ENCODE results near the gene MAPRE2. TPM values are rescaled to one million over a fixed set of nuclear protein-coding genes. Genes with fewer than 3 reads are reported as not detected.

MAPRE2 gene
- total and polyA plus RNA-seq, 2 of the 13 experiments (the other 11 are each of a cell fraction or from before 2014, with no cell fraction given): 34.5 to 67.9 TPM

DNA sequence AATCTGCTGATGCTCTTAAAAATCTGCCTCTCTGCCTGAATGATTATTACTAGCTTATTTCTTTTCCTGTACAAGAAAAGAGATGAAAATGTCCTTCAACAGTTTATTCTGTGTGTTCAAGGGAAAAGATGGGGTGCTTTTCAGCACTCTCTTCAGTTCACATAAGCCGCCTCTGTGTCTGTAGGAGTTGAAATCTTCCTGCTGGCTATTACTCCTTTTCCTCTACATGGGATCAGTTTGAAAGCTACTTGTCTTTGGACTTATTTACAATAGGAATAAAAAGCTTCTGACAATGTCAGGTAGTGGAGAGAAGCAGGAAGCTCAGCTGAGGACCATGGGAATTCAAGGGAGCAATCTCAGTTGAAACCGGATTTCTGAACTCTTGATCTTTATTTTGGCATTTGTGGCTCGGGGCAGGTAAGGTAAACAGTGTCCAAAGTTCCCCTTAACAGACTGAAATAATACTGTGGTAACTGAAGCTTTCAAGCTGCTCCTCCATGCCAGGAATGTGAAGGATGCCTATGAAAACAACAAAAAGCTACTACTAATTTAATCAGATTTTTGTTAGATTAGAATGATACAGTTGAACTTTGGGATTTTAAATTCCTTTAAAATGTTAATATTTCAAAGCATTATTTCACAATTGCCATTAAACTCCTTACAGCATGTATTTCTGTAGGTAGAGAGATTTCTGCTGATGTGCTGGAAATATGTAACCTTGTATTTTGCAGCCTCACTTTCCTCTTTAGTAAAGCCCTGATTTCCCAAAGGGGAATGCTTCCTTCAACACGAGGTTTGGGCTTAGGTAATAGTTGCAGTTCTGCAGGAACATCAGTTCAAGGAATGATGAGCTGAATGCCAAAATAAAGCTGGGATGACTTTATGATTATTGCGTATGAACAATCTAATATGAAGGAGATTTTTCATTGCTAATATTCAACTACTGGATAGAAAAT lies 43.6 kb downstream of the MAPRE2 start (continued):
- TF ChIP-seq, protein P1, sequence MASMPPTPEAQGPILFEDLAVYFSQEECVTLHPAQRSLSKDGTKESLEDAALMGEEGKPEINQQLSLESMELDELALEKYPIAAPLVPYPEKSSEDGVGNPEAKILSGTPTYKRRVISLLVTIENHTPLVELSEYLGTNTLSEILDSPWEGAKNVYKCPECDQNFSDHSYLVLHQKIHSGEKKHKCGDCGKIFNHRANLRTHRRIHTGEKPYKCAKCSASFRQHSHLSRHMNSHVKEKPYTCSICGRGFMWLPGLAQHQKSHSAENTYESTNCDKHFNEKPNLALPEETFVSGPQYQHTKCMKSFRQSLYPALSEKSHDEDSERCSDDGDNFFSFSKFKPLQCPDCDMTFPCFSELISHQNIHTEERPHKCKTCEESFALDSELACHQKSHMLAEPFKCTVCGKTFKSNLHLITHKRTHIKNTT (CRISPR knock-in tag; IDR thresholded peaks at IDR 0.05): no peak
- TF ChIP-seq CCAR2 (optimal IDR thresholded peaks at IDR 0.05; ENCODE audit: low read depth, low read length) (no peak), SP5 (CRISPR knock-in tag; IDR thresholded peaks at IDR 0.05; ENCODE audit: borderline replicate concordance, low read depth) (no peak), MYNN (CRISPR knock-in tag; IDR thresholded peaks at IDR 0.05; ENCODE audit: low read depth) (no peak), ZNF264 (CRISPR knock-in tag; IDR thresholded peaks at IDR 0.05) (peak; percentile 69; the same call in 1 of the 2 replicates), ZNF747 (CRISPR knock-in tag; IDR thresholded peaks at IDR 0.05; ENCODE audit: borderline replicate concordance) (no peak), ISX (CRISPR knock-in tag; conservative IDR thresholded peaks at IDR 0.05) (no peak), ZNF317 (CRISPR knock-in tag; IDR thresholded peaks at IDR 0.05) (no peak), ATAD3A (CRISPR knock-in tag; IDR thresholded peaks at IDR 0.05) (no peak), PREB (CRISPR knock-in tag; IDR thresholded peaks at IDR 0.05) (no peak), ZNF468 (CRISPR knock-in tag; IDR thresholded peaks at IDR 0.05) (no peak), KDM4B (CRISPR knock-in tag; IDR thresholded peaks at IDR 0.05) (no peak), PAX8 (CRISPR knock-in tag; IDR thresholded peaks at IDR 0.05; ENCODE audit: borderline replicate concordance) (no peak), ZNF549 (CRISPR knock-in tag; IDR thresholded peaks at IDR 0.05) (no peak)
- TF ChIP-seq, protein P2, sequence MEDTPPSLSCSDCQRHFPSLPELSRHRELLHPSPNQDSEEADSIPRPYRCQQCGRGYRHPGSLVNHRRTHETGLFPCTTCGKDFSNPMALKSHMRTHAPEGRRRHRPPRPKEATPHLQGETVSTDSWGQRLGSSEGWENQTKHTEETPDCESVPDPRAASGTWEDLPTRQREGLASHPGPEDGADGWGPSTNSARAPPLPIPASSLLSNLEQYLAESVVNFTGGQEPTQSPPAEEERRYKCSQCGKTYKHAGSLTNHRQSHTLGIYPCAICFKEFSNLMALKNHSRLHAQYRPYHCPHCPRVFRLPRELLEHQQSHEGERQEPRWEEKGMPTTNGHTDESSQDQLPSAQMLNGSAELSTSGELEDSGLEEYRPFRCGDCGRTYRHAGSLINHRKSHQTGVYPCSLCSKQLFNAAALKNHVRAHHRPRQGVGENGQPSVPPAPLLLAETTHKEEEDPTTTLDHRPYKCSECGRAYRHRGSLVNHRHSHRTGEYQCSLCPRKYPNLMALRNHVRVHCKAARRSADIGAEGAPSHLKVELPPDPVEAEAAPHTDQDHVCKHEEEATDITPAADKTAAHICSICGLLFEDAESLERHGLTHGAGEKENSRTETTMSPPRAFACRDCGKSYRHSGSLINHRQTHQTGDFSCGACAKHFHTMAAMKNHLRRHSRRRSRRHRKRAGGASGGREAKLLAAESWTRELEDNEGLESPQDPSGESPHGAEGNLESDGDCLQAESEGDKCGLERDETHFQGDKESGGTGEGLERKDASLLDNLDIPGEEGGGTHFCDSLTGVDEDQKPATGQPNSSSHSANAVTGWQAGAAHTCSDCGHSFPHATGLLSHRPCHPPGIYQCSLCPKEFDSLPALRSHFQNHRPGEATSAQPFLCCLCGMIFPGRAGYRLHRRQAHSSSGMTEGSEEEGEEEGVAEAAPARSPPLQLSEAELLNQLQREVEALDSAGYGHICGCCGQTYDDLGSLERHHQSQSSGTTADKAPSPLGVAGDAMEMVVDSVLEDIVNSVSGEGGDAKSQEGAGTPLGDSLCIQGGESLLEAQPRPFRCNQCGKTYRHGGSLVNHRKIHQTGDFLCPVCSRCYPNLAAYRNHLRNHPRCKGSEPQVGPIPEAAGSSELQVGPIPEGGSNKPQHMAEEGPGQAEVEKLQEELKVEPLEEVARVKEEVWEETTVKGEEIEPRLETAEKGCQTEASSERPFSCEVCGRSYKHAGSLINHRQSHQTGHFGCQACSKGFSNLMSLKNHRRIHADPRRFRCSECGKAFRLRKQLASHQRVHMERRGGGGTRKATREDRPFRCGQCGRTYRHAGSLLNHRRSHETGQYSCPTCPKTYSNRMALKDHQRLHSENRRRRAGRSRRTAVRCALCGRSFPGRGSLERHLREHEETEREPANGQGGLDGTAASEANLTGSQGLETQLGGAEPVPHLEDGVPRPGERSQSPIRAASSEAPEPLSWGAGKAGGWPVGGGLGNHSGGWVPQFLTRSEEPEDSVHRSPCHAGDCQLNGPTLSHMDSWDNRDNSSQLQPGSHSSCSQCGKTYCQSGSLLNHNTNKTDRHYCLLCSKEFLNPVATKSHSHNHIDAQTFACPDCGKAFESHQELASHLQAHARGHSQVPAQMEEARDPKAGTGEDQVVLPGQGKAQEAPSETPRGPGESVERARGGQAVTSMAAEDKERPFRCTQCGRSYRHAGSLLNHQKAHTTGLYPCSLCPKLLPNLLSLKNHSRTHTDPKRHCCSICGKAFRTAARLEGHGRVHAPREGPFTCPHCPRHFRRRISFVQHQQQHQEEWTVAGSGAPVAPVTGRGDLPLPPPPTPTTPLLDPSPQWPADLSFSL (CRISPR knock-in tag; IDR thresholded peaks at IDR 0.05): no peak
- TF ChIP-seq, protein P3, sequence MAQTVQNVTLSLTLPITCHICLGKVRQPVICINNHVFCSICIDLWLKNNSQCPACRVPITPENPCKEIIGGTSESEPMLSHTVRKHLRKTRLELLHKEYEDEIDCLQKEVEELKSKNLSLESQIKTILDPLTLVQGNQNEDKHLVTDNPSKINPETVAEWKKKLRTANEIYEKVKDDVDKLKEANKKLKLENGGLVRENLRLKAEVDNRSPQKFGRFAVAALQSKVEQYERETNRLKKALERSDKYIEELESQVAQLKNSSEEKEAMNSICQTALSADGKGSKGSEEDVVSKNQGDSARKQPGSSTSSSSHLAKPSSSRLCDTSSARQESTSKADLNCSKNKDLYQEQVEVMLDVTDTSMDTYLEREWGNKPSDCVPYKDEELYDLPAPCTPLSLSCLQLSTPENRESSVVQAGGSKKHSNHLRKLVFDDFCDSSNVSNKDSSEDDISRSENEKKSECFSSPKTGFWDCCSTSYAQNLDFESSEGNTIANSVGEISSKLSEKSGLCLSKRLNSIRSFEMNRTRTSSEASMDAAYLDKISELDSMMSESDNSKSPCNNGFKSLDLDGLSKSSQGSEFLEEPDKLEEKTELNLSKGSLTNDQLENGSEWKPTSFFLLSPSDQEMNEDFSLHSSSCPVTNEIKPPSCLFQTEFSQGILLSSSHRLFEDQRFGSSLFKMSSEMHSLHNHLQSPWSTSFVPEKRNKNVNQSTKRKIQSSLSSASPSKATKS (CRISPR knock-in tag; IDR thresholded peaks at IDR 0.05): no peak
- TF ChIP-seq, protein P4, sequence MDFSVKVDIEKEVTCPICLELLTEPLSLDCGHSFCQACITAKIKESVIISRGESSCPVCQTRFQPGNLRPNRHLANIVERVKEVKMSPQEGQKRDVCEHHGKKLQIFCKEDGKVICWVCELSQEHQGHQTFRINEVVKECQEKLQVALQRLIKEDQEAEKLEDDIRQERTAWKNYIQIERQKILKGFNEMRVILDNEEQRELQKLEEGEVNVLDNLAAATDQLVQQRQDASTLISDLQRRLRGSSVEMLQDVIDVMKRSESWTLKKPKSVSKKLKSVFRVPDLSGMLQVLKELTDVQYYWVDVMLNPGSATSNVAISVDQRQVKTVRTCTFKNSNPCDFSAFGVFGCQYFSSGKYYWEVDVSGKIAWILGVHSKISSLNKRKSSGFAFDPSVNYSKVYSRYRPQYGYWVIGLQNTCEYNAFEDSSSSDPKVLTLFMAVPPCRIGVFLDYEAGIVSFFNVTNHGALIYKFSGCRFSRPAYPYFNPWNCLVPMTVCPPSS (IDR thresholded peaks at IDR 0.05): no peak

All from HepG2 (cell line).